DMS 273 (cell line): Measurements from ENCODE around the gene ACHE.
"Not testable (repeated sequence)": the region's sequence is repeated elsewhere in the genome, so short reads cannot be mapped to it uniquely, and the experiment has no call there.

ENCODE experiments used
- DNase-seq: peaks from one replicate; lab custom pipeline; 2025; ENCODE audit not compliant: unreplicated experiment; lab: John Stamatoyannopoulos, UW

The ACHE gene

GRCh38 chr7:100865372-100865911 is 30.2 kb downstream of the ACHE start:
- DNase-seq = peak; percentile 82

DNA sequence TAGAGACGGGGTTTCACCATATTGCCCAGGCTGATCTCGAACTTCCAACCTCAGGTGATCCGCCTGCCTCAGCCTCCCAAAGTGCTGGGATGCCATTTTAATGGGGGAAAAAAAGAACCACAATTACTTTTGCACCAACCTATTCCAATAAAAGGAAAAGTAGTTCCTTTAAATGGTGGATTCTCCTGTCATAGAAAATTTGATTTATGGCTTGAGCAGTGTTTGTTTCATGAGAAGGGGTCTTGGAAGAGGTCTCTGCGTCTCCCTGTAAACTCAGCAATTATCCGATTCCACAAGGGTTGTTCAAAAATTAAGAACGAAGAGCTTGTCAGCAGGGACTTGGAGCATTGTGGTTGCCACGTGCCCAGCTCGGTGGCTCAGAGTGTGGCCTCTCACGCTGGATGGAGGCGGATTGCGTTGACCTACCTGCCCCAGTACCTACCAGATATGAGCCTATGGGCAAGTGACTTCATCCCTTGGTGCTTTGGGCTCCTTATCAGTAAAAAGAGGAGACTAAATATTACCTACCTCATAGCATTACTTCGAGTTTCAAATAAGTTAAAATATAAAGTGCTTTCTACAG is 31.3 kb downstream of the ACHE start:
- DNase-seq = no peak

GRCh38 chr7:100863406-100863950 is 32.2 kb downstream of the ACHE start:
- no peak for DNase-seq

DNA sequence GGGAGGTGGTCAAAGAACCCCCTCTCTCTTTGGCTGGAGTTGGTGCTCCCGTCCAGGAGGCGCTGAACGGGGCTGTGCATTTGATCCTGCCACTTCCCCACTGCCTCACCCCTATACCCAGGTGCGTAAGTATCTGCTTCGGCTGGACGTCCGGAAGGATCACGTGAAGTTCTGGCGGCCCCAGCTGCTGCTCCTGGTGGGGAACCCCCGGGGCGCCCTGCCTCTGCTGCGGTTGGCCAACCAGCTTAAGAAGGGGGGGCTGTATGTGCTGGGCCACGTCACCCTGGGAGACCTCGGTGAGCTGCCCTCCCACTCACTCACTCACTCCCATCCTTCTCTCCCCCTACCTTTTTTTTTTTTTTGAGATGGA is 34.1 kb downstream of the ACHE start:
- DNase-seq = no peak

- DNase-seq = no peak
Measured at GRCh38 chr7:100860702-100861615, 34.7 kb downstream of the ACHE start.

DNA sequence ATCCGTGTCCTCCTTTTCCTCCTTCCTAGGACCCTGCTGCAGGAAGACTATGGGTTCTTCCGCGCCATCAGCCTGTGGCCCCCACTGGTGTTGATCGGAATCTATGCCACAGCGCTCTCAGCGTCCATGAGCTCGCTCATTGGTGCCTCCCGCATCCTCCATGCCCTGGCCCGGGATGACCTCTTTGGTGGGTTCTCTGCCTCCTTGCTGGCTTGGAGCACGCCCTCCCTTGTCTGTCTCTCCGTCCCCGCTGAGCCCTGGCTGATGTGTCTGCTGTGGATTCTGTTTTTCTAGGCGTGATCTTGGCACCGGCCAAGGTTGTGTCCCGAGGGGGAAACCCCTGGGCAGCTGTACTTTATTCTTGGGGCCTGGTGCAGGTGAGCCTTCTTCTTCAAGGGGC is 35.8 kb downstream of the ACHE start:
- no peak for DNase-seq

- no peak for DNase-seq
Measured at GRCh38 chr7:100856871-100857282, 38.8 kb downstream of the ACHE start.

DNA sequence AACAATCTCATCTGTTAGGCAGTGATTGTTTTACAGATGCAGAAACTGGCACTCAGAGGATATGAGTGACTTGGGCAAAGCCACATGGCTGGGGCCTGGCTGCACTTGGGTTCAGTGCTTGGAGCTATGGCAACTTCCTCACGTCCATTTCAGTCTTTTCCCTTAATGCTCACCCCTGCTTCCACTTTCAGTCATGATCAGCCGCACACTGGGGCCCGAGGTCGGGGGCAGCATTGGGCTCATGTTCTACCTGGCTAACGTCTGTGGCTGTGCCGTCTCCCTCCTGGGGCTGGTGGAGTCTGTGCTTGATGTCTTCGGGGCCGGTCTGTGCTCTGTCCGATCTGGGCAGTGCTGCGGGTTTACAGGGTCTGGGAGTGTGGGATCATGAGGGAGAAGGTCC is 40.2 kb downstream of the ACHE start:
- DNase-seq = no peak

DNA sequence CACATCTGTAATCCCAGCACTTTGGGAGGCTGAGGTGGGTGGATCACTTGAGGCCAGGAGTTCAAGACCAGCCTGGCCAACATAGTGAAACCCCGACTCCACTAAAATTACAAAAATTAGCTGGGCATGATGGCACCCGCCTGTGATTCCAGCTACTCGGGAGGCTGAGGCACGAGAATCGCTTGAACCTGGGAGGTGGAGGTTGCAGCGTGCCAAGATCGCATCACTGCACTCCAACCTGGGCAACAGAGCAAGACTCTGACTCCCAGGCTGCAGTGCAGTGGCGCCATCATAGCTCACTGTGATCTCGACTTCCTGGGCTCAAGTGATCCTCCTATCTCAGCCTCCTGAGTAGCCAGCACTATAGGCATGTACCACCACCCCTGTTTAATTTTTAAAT is 40.8 kb downstream of the ACHE start:
- DNase-seq = not testable (repeated sequence)

GRCh38 chr7:100854146-100854895 is 41.4 kb downstream of the ACHE start:
- no peak for DNase-seq

- peak; percentile 98 for DNase-seq
Measured at GRCh38 chr7:100852048-100852872, 43.4 kb downstream of the ACHE start, which contains the start of gene SLC12A9. SLC12A9 (plus strand) TSS chr7:100852713; CDS start chr7:100854198, 1,485 bp downstream.

DNA sequence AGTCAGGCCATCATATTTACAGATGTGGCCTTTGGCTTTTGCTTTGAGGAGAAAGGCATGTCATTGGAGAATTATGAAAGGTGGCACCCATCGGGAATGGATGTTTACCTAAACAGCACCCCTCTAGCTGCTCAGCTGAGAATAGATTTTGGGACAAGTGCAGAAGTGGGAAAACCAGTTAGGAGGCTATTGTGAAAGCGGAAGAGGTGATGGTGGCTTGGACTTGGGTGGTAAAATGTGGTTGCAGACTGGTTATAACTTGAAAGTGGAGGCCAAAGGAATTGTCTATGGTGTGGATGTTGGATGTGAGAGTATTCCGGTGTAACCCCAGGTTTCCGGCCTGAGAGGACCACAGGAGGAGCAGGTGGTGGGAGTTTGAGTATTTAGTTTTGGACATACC is 48.3 kb downstream of the ACHE start:
- DNase-seq = no peak

DNA sequence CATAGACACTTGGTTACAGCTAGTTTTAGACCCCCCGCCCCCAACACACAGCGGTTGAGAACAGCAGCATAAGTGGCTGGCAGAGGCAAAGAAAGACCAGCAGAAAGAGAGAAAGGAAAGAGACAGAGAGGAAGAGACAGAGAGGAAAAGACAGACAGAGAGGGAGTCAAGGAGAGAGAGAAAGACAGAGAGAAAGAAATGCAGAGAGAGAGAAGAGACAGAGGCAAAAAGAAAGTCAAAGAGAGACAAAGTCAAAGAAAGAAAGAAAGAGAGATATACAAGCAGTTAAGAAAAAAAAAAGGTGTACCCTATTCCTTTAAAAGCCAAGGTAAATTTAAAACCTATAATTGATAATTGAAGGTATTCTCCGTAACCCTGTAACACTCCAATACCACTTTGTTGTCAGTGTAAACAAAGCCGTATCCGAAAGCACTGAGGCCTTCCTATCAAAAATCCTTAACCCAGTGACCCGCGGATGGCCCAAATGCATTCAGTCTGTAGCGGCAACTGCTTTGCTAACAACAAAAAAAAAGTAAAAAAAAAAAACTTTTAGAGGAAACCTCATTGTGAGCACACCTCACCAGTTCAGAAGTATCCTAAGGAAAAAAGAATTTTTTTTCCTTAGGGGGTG is 55.1 kb downstream of the ACHE start:
- DNase-seq = no peak
